K562 (cell line): ENCODE results near the gene GRIK1.

ENCODE experiments used
- CREM ChIP-seq: IDR thresholded peaks from 2 replicates; pipeline ENCODE4 v1.6.1; 2014; ENCODE audit warnings: antibody characterized with exemption, low read depth
- EHMT2 ChIP-seq: fragments of 450-650 bp; IDR thresholded peaks from 2 replicates; pipeline ENCODE4 v1.6.1; 2018; ENCODE audit warnings: antibody characterized with exemption
- HDAC3 ChIP-seq: fragments of 450-650 bp; IDR thresholded peaks from 2 replicates; pipeline ENCODE4 v1.6.1; 2018; ENCODE audit warnings: borderline replicate concordance, mild to moderate bottlenecking, moderate library complexity; ENCODE audit not compliant: partially characterized antibody
- L3MBTL2 ChIP-seq: fragments of 450-650 bp; IDR thresholded peaks from 2 replicates; pipeline ENCODE4 v1.6.1; 2016; ENCODE audit warnings: mild to moderate bottlenecking, moderate library complexity
- PBX2 ChIP-seq, 2 experiments: IDR thresholded peaks in 1 of 2; conservative IDR thresholded peaks in 1 of 2; 2 replicates each; pipeline ENCODE4 v1.6.1; 2016; ENCODE audit warnings: low read depth in 2 of 2, mild to moderate bottlenecking in 1 of 2, missing compliant biosample characterization in 1 of 2, missing genetic modification characterization in 1 of 2, moderate library complexity in 1 of 2

DNA sequence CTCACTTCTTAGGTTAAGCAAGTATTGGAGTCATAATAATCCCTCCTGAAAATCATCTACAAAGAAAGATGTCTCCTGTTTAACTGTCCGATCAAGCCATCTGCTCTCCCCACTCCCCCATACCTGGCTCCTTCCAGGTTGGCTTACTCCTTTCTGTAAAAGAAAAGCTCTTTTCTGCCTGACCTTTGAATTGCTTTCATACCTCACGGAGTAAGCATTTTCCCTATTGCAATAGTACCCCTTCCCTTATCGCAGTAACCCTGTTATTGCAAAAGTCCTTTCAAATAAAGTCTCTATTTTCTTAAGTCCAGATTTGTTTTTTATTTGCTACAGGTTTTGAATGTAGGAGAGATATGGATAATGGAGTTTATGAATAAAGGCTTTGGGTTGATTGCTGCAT, 150.4 kb downstream of the GRIK1 start:
- no peak for TF ChIP-seq EHMT2
- TF ChIP-seq CREM = no peak
- no peak for TF ChIP-seq HDAC3
- no peak for TF ChIP-seq L3MBTL2
- TF ChIP-seq PBX2 (CRISPR knock-in tag; IDR thresholded peaks at IDR 0.05; ENCODE audit: low read depth) = no peak
- no peak for TF ChIP-seq PBX2 (tag; conservative IDR thresholded peaks at IDR 0.05; ENCODE audit: low read depth)
